Activated gamma-delta T cell treated with anti-CD3 and anti-CD28 coated beads, Interleukin-2, amount 50 U/mL, for 16 hours (primary cell): ENCODE results near the gene CHRD.
A peak's percentile ranks its signal among the peaks of the same experiment; 100 is the strongest.
"Not testable (repeated sequence)": the region's sequence is repeated elsewhere in the genome, so short reads cannot be mapped to it uniquely, and the experiment has no call there.

Source experiments
- DNase-seq: peaks from one replicate; pipeline ENCODE4 v3.0.0-alpha.2; 2020; ENCODE audit warnings: low read depth

Gene CHRD

DNA sequence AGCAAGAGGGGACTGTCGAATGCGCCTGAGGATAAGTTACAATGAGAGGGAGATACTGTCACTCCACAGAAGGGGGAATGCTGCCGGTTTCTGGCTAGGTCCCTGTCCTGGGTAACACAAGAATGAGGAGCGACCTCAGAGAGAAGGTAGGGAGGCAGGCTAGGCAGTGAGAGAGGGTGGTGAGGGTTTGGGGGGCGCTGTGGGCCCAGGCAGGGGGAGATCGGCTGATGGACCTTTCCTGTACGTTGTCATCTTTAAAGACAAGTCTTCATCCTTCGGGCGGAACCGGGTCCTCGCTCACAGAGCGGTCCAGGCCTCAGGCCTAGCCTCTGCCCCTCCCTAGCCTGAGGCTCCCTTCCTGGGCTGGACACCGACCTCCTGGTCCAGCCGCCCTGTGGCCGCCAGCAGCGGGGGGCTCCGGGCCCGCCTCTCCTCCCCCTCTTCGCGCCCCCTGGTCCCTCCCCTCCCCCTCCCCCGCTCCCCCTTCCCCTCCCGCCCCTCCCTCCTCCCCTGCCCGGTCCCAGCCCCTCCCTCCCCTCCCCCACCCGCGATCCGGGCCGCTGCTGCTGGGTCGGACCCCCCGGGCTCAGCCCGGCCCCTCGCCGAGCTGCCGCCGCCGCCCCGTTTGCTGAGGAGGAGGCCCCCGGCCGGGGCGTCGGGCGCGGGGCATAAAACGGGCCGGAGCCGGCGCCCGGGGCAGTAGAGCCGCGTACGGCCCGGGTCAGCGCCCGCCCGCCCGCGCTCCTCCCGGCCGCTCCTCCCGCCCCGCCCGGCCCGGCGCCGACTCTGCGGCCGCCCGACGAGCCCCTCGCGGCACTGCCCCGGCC, at the start of gene CHRD:
TSS of gene CHRD (plus strand) at position 697 of the 827 bp plus-strand sequence. CDS start 265 bp downstream, outside the sequence.
- no peak for DNase-seq

DNA sequence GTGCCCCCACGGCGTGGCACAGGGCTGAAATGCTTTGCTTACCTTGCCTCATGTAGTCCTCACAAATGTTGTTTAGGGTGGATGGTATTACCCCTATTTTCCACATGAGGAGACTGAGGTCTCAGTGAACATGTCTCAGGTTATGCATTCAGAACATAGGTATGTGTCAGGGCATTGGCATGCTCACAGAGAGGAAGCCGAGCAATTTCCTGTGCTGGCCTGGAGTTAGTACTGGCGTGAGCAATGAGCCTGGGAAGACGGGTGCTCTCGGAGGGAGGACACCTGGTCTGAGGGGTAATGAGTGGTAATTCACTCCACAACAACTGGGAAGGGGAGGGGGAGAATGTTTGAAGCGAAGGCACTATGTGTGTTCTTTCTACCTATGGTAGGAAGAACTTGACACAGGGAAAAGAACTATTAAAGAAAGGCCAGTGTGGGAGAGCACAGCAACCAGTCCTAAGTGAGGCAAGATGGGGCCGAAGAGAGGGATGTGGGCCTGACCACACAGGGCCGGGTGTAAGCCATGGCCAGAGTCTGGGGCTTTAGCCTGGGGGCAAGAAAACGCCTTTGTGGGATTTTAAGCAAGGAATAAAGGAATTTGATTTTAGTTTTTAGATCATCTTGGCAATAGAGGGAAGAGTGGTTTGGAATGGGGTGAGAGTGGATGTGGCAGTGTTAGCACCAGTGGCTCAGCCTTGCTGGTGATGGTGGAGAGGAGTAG, 47.3 kb upstream of the CHRD start:
- no peak for DNase-seq

DNA sequence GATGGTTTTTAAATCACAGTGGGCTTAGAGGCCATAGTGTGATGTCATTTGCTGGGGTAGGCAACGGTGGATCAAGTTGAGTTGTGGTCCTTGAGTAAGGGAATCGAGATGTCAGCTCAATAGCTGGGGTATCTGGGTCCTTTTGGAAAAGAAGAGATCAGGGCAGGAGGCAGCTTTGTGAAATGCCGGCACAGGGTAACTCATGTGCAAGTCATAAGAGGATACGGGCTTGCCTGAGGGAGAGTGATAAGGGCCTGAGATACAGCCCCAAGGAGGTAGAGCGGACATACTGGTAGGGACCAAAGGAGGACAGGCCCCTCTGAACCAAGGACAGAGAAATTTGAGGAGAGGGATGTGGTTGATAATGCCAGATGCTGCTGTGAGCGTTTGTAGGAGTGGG, 46.7 kb upstream of the CHRD start:
- no peak for DNase-seq

DNA sequence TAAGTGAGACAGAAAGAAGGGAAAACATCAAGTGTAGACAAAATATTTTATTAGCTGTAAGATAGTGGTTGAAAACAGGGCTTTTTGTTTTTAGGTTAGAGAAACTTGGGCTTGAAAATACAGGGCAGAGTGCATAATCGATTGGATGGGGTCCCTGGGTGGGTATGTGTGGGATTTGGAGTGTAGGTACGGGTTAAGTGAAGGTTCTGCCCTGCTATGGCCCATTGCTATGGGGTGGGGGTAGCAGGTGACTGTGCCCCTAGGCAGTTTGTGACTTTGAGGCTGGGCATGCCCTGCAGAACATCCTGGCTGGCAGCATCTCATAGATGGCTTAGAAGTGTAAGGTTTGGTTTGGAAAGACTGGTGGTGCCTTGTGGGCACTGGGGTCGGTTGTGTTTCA, 46.2 kb upstream of the CHRD start:
- no peak for DNase-seq

DNA sequence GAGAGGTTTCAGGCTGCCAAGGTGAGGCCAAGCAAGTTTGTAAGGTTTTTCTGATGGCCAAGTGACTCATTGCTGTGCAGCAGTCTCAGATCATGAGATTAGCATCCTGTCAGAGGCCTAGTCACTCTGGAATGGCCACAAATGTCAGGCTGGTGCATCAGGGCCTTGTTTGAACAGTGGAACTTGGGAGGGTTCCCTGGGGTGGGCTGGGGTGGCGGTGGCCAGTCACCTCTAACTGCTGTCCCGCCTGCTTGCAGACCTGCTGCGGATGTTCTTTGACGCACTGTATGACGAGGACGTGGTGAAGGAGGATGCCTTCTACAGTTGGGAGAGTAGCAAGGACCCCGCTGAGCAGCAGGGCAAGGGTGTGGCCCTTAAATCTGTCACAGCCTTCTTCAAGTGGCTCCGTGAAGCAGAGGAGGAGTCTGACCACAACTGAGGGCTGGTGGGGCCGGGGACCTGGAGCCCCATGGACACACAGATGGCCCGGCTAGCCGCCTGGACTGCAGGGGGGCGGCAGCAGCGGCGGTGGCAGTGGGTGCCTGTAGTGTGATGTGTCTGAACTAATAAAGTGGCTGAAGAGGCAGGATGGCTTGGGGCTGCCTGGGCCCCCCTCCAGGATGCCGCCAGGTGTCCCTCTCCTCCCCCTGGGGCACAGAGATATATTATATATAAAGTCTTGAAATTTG, 45.2 kb upstream of the CHRD start:
- DNase-seq = peak; percentile 24

DNA sequence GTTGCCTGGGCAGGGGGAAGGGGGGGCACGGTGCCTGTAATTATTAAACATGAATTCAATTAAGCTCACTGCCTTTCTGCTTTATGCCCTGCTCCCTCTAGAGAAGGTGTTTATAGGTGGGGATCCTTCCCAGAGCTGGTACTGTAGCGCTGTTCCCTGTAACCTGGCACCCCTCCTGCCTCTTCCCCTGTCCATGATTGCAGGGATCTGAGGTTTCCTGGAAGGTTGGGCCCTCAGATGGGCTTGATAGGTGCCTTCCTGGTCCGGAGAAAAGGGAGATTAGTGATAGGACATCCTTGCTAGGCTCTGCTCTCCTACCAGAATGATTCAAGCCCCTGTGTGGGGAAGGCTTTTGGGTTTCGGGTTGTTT, 44.6 kb upstream of the CHRD start:
- no peak for DNase-seq

DNA sequence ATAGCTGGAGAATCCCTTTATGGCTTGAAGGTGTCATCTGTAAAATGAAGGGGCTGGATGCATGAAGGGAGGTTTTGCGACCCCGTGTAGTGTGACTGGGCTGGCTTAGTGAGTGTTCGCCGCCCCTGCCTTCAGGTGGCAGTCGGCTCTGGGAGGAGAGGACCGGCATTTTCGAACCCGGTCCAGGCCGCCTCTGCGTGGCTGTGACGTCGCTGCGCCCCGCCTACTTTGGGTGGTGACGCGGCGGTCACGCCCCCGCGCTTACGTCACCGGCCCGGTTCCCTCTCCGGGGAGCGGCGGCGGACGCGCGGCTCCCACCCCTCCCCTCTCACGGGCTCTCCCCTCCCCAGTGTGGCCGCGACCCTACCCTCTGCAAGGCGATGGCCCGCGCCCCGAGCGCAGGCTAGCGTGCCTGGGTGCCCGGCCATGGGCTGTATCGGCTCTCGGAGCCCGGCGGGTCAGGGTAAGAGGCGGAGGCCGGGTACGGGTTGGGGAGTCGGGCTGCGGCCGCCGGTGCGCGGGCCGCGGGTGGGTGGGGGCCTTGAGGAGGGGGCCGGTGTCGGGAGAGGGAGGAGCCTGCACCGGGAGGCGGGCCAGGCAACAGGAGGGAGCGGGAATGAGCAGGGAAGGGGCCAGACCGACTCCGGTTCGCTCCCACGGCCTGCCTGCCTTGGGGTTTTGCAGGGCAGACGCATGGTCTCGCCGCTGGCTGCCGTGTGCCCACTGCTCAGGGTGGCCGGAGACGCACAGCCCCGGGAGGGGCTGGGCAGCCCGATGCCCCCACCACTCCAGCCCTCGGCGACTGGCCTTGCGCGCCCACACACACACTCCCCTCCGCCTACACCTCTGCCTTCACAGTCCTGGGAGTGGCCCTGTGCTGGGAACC, 44.0 kb upstream of the CHRD start:
- DNase-seq = peak; percentile 69

DNA sequence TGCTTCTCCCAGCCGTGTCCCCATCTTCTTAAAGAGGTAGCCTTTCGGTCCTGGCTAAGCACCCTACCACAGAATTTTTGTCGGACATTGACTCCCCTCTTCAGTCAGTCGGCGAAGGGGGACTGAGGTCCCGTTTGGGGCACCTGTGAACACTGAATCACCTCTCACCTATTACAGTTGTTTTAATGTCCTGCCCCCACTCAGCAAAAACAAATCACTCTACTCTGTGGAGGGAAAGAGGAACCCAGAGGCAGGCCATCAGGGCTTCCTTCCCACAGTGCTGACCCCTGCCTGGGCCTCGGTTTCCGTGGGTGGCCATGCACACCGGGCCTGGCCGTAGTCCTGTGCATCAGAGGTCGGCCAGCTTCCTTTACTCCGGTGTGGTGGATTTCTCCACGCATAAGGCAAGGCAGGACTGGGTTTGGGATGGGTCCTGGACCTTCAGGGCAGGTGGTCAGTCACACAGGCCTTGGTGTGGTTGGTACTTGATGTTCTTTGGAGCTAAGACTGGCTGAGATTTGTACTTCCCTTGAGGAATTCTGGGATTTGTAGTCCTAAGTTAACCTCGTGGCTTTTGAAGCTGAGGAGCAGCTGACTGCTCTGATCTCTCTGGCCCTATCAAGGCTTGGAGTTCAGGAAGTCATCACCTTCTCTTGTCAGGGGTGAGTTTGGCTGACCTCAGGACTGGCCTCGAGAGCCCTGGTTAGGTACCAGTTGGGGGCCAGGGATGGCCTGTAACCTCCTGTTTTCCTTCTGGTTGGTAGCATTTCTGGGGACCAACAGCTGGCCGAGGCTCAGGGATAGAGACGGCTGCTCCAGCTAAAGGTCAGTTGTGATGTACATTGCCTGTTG, 43.1 kb upstream of the CHRD start:
- no peak for DNase-seq

DNA sequence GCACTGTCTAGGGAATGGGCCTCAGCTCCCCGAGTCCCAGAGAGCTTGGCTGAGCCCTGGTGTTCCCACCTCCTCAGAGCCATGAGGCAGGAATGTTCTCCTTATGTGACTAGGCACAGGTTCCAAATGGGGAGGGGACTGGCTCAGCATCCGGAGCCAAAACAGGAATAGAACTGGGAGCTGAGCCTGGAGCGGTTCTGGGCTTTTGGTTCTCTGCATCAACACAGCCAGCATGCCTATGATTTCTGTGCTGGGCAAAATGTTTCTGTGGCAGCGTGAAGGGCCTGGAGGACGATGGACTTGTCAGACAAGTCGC, 42.5 kb upstream of the CHRD start, which contains the start of gene FAM131A:
TSS of gene FAM131A (plus strand) at position 202 of the 316 bp plus-strand sequence. CDS start at position 233, 31 bp downstream.
- no peak for DNase-seq

DNA sequence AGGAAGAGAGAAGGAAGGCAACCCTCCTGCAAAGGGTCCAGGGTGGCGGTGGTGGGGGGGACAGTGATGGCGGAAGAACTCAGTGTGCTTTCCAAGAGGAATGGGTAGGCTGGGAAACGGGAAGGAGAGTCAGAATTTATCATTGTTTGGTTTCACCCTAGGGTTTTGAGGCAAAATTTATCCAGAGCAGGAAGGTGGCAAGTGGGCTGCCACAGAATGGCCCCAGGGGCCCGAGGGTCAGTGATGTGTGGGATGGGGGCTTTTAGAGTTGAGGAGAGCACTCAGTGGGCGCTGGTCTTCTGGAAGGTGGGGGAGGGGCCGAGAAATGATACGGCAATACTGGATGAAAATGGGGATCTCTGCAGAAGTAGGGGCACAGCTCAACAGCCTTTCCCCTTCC, 41.9 kb upstream of the CHRD start:
- no peak for DNase-seq

DNA sequence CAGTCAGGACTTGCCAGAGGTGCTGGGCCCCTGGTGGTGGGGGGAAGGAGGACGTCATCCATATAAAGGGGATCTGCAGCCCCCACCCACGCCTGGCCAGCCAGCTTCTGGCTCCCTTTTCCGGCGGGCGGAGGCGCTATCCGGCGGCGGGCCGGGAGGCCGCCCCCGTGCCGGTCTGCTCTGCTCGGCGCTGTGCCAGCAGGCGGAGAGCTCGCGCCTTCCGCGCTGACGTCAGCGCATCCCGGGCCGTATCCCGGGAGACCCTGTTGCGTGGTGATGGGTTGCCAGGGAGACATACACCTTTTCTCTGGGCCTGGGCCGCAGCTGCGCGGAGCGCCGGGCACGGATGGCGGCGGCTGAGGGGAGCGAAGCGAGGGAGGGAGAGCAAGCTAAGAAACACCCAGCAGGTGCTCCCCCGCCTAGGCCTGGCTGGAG, 41.3 kb upstream of the CHRD start:
- DNase-seq = no peak

DNA sequence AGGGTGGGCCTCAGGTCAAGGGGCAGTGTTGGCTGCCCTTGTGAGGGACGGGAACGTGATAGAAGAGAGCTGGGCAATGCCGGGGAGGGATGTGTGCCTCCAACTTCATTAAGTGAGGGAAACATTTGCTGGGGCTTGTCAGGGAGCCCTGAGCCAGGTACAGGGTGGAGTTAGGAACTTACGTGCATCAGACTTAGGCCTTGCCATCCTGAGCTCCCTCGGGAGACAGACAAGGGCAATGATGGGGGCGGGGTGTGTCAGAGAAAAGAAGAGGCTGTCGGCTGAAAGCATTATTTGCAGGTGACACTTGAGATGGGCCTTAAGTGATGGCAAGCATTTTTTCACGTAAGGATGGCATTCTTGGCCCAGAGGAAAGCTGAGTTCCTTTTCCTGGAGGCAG, 40.9 kb upstream of the CHRD start:
- DNase-seq = no peak

DNA sequence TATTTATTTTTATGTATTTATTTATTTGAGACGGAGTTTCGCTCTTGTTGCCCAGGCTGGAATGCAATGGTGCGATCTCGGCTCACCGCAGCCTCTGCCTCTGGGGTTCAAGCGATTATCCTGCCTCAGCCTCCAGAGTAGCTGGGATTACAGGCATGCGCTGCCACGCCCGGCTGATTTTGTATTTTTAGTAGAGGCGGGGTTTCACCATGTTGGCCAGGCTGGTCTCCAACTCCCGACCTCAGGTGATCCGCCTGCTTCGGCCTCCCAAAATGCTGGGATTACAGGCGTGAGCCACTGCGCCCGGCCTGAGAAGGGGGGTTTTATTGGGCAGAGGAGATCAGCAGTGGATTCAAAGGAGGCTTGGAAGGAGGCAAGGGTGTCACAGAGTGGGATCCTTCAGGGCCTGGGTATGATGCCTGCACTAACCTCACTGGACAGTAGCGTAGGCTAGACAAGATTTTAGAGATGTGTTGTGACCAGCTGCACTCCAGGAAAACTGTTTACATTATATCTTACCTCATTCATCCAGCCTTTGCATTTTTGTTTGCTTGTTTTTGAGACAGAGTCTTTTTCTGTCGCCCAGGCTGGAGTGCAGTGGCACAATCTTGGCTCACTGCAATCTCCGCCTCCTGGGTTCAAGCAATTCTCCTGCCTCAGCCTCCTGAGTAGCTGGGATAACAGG, 40.3 kb upstream of the CHRD start:
- DNase-seq = not testable (repeated sequence)

DNA sequence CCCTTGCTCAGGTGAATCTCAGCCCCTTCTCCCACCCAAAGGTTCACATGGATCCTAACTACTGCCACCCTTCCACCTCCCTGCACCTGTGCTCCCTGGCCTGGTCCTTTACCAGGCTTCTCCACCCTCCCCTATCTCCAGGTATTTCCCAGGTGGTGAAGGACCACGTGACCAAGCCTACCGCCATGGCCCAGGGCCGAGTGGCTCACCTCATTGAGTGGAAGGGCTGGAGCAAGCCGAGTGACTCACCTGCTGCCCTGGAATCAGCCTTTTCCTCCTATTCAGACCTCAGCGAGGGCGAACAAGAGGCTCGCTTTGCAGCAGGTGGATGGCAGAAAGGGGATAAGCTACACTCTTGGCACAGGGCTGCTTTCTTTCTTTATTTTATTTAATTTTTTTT, 37.9 kb upstream of the CHRD start:
- no peak for DNase-seq

DNA sequence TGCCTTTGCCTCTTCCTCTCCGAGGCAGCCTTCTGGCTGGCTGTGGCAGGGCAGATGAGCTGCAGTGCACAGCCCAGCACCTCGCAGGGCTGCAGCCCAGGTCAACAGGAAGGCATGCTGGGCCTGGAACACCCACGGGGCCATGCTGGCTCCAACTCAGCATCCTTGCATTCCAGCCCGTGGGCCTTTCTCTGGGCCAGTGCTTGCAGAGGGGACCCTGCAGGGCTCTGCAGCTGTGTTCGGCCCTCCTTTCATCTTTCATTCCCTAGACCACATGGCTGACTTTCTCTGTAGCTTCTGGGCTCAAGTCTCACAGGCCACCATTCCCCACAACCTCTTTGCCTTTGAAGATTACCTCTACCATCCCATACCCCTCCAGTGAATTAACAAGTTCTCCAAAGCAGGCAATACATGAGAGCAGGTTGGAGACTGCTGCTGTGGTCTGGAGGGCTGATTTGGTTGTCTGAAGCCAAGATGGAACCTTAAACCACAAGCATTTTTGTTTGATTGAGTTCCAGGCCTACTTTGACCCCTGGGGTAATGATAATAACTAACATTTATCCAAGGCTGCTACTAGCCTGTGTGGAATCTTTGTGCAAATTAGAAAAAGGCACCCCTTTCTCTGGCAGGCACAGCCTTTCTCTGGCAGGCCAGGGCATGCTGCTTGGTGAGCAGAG, 36.5 kb upstream of the CHRD start:
- no peak for DNase-seq

DNA sequence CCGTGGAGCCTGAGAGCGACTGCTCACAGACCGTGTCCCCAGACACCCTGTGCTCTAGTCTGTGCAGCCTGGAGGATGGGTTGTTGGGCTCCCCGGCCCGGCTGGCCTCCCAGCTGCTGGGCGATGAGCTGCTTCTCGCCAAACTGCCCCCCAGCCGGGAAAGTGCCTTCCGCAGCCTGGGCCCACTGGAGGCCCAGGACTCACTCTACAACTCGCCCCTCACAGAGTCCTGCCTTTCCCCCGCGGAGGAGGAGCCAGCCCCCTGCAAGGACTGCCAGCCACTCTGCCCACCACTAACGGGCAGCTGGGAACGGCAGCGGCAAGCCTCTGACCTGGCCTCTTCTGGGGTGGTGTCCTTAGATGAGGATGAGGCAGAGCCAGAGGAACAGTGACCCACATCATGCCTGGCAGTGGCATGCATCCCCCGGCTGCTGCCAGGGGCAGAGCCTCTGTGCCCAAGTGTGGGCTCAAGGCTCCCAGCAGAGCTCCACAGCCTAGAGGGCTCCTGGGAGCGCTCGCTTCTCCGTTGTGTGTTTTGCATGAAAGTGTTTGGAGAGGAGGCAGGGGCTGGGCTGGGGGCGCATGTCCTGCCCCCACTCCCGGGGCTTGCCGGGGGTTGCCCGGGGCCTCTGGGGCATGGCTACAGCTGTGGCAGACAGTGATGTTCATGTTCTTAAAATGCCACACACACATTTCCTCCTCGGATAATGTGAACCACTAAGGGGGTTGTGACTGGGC, 35.1 kb upstream of the CHRD start:
- DNase-seq = no peak

DNA sequence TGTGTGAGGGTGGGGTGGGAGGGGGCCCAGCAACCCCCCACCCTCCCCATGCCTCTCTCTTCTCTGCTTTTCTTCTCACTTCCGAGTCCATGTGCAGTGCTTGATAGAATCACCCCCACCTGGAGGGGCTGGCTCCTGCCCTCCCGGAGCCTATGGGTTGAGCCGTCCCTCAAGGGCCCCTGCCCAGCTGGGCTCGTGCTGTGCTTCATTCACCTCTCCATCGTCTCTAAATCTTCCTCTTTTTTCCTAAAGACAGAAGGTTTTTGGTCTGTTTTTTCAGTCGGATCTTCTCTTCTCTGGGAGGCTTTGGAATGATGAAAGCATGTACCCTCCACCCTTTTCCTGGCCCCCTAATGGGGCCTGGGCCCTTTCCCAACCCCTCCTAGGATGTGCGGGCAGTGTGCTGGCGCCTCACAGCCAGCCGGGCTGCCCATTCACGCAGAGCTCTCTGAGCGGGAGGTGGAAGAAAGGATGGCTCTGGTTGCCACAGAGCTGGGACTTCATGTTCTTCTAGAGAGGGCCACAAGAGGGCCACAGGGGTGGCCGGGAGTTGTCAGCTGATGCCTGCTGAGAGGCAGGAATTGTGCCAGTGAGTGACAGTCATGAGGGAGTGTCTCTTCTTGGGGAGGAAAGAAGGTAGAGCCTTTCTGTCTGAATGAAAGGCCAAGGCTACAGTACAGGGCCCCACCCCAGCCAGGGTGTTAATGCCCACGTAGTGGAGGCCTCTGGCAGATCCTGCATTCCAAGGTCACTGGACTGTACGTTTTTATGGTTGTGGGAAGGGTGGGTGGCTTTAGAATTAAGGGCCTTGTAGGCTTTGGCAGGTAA, 34.3 kb upstream of the CHRD start:
- DNase-seq = no peak
